Ascending aorta (tissue), 2 donors: ENCODE data around the gene CHD5. TPM values are rescaled to one million over a fixed set of nuclear protein-coding genes. Genes with fewer than 3 reads are reported as not detected.
A peak's percentile ranks its signal among the peaks of the same experiment; 100 is the strongest.

Source experiments
- DNase-seq, 2 donors: peaks; one replicate each; pipeline ENCODE4 v3.0.0-alpha.2; 2019; ENCODE audit warnings: low spot score in 2 of 2
- H3K27ac ChIP-seq, 2 donors: fragments of 200-600 bp; sonication (generic); one replicate each; pipeline ENCODE4 v1.5.1; 2016 to 2017; ENCODE audit warnings: mild to moderate bottlenecking in 1 of 2
- H3K27me3 ChIP-seq: fragments of 200-600 bp; sonication (generic); one replicate; pipeline ENCODE4 v1.5.1; 2017
- H3K36me3 ChIP-seq, 2 donors: fragments of 200-600 bp; sonication (generic); one replicate each; pipeline ENCODE4 v1.5.1; 2016
- H3K4me1 ChIP-seq, 2 donors: fragments of 200-600 bp; sonication (generic); one replicate each; pipeline ENCODE4 v1.5.1; 2016 to 2017; ENCODE audit warnings: mild to moderate bottlenecking in 1 of 2
- H3K4me3 ChIP-seq, 2 donors: fragments of 200-600 bp; sonication (generic); one replicate each; pipeline ENCODE4 v1.5.1; 2016 to 2017; ENCODE audit warnings: mild to moderate bottlenecking in 1 of 2
- H3K9me3 ChIP-seq, 2 donors: fragments of 200-600 bp; sonication (generic); one replicate each; pipeline ENCODE4 v1.5.1; 2016
- CTCF ChIP-seq, 3 experiments: fragments of 200-600 bp in 2 of 3; fragments of 450-650 bp in 1 of 3; sonication (generic) in 2 of 3; IDR thresholded peaks; one replicate each; pipeline ENCODE4 v1.5.1; 2016 to 2019; ENCODE audit warnings: antibody characterized with exemption in 3 of 3, mild to moderate bottlenecking in 1 of 3, moderate library complexity in 1 of 3
- intact Hi-C: fragments of 100-400 bp; cut with DNase I; formaldehyde crosslinking; loops from one replicate; pipeline ENCODE4 v1.15.1; 2023
- total RNA-seq: library from RNA; depleted of rRNA; stranded (reverse); fragments of >200 nt; gene quantifications from one replicate; pipeline ENCODE4 v1.1.0, GENCODE V29; 2016

CHD5 gene
- total RNA-seq, 1 donor from 2014 or later: 4.0 TPM

- H3K27ac ChIP-seq: peak overlapping the region in 1 of 2 donors; percentile 8
- peaks cover 10 to 11% of the 10 kb centered on the region in 2 donors for H3K36me3 ChIP-seq
- no peak for TF ChIP-seq CTCF (IDR thresholded peaks at IDR 0.05)
- H3K4me1 ChIP-seq: peaks cover 8 to 9% of the 10 kb centered on the region in 2 donors
- no peaks in the 10 kb centered on the region for H3K9me3 ChIP-seq
- H3K4me3 ChIP-seq: peak overlapping the region in 1 of 2 donors; percentile 66
- DNase-seq: no peak
- H3K27me3 ChIP-seq: no peaks in the 10 kb centered on the region
- intact Hi-C loops: no loop called here
These were observed 1.2 kb upstream of the CHD5 start for GRCh38 chr1:6181347-6181770.

GRCh38 chr1:6180707-6181311 is 688 bp upstream of the CHD5 start:
- DNase-seq: no peak
- Histone ChIP-seq H3K4me1 (peaks cover 8 to 9% of the 10 kb centered on the region in 2 donors), H3K27ac (peak overlapping the region in 1 of 2 donors; percentile 8), H3K9me3 (no peaks in the 10 kb centered on the region), H3K27me3 (no peaks in the 10 kb centered on the region), H3K4me3 (peak overlapping the region in 1 of 2 donors; percentile 66), H3K36me3 (peaks cover 7% of the 10 kb centered on the region in 2 donors)
- no peak for TF ChIP-seq CTCF (IDR thresholded peaks at IDR 0.05)
- intact Hi-C loops: no loop called here

- H3K27ac ChIP-seq: no peak overlapping the region
- intact Hi-C loops: loop anchor here (5.0 kb wide), 1 partner anchor 187 kb away; the partner anchor contains the start of gene NPHP4
- DNase-seq: no peak
These were observed 451 bp downstream of the CHD5 start for GRCh38 chr1:6179564-6180175.

GRCh38 chr1:6178751-6179563 is 1.2 kb downstream of the CHD5 start:
- DNase-seq: no peak
- Histone ChIP-seq H3K4me1 (peaks cover 8 to 9% of the 10 kb centered on the region in 2 donors), H3K36me3 (no peaks in the 10 kb centered on the region), H3K27ac (no peak overlapping the region), H3K27me3 (no peaks in the 10 kb centered on the region), H3K9me3 (no peaks in the 10 kb centered on the region), H3K4me3 (peak overlapping the region; percentile 50 to 66)
- TF ChIP-seq CTCF (IDR thresholded peaks at IDR 0.05): no peak
- intact Hi-C loops: loop anchor here (5.0 kb wide), 1 partner anchor 187 kb away; the partner anchor contains the start of gene NPHP4

More at GRCh38 chr1:6179564-6180175, 451 bp downstream of the CHD5 start:
- Histone ChIP-seq H3K9me3 (no peaks in the 10 kb centered on the region), H3K36me3 (peaks cover 0 to 3% of the 10 kb centered on the region in 2 donors), H3K4me1 (peaks cover 8 to 9% of the 10 kb centered on the region in 2 donors), H3K4me3 (peak overlapping the region; percentile 50 to 66), H3K27me3 (no peaks in the 10 kb centered on the region)
- no peak for TF ChIP-seq CTCF (IDR thresholded peaks at IDR 0.05)

DNA sequence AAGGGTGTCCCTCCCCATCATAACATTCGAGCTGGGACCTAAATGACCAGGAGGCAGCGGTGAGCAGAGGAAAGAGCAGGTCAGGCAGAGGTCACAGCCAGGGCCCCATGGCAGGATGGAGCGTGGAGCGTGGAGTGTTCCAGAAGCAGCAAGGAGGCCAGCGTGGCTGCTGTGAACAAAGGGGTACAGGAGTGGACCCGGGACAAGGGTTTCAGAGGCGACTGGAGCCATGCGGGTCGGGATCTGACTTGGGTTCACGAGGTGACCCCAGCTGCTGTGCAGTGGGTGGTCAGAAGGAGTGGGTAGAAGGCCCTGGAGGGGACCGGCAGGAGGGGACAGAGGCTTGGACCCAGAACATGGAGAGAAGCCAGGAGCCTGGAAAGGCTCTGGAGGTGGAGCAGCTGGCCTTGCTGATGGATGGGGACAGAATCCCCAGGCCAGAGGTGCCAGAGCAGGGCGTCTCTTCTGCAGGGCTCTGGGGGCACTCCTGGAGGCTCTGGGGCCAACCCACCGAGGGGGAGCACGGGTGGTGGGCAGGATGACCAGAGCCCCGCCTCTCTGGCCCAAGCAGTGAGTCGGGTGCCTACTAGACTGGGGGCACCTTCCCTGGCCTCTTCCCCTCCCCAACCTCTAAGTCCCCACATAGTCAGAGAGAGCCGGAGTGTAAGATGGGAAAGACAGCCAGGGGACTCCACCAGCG is 2.3 kb downstream of the CHD5 start:
- H3K4me1 ChIP-seq: peaks cover 8 to 9% of the 10 kb centered on the region in 2 donors
- H3K9me3 ChIP-seq: no peaks in the 10 kb centered on the region
- intact Hi-C loops: loop anchor here (5.0 kb wide), 1 partner anchor 186 kb away; the partner anchor contains the start of gene NPHP4
- no peak for TF ChIP-seq CTCF (IDR thresholded peaks at IDR 0.05)
- no peak for DNase-seq
- no peaks in the 10 kb centered on the region for H3K36me3 ChIP-seq
- no peaks in the 10 kb centered on the region for H3K27me3 ChIP-seq
- no peak overlapping the region for H3K27ac ChIP-seq
- H3K4me3 ChIP-seq: no peak overlapping the region
